ENCODE results near the gene SPOCK2.

The SPOCK2 gene

GRCh38 chr10:72062382-72062781, 26.0 kb downstream of the SPOCK2 start:
- no peak overlapping the region for H3K4me3 ChIP-seq (ENCODE audit: low read depth, low read length)
- no peak for DNase-seq (ENCODE audit: low read depth)

GRCh38 chr10:72061930-72062329, 26.4 kb downstream of the SPOCK2 start:
- DNase-seq (ENCODE audit: low read depth), result no peak

GRCh38 chr10:72061491-72061890, 26.9 kb downstream of the SPOCK2 start:
- no peak for DNase-seq (ENCODE audit: low read depth)
- no peak overlapping the region for H3K4me3 ChIP-seq (ENCODE audit: low read depth, low read length)

More at GRCh38 chr10:72061930-72062329, 26.4 kb downstream of the SPOCK2 start:
- no peak overlapping the region for H3K4me3 ChIP-seq (ENCODE audit: low read depth, low read length)

- no peak overlapping the region for H3K4me3 ChIP-seq (ENCODE audit: low read depth, low read length)
- no peak for DNase-seq (ENCODE audit: low read depth)
Measured at GRCh38 chr10:72059843-72060822, 28.2 kb downstream of the SPOCK2 start.

- H3K4me3 ChIP-seq (ENCODE audit: low read depth, low read length), result no peak overlapping the region
- DNase-seq (ENCODE audit: low read depth), result no peak
Measured at GRCh38 chr10:72058989-72059842, 29.1 kb downstream of the SPOCK2 start.

GRCh38 chr10:72058347-72058898, 29.9 kb downstream of the SPOCK2 start:
- DNase-seq (ENCODE audit: low read depth), result no peak
- H3K4me3 ChIP-seq (ENCODE audit: low read depth, low read length), result no peak overlapping the region

- H3K4me3 ChIP-seq (ENCODE audit: low read depth, low read length), result no peak overlapping the region
- DNase-seq (ENCODE audit: low read depth), result no peak
Measured at GRCh38 chr10:72056932-72057751, 31.2 kb downstream of the SPOCK2 start.

GRCh38 chr10:72056113-72056512, 32.2 kb downstream of the SPOCK2 start:
- DNase-seq (ENCODE audit: low read depth), result no peak

GRCh38 chr10:72053690-72054089, 34.7 kb downstream of the SPOCK2 start:
- H3K4me3 ChIP-seq (ENCODE audit: low read depth, low read length), result no peak overlapping the region
- DNase-seq (ENCODE audit: low read depth), result no peak

More at GRCh38 chr10:72056113-72056512, 32.2 kb downstream of the SPOCK2 start:
- H3K4me3 ChIP-seq (ENCODE audit: low read depth, low read length), result no peak overlapping the region

GRCh38 chr10:72050873-72051272, 37.5 kb downstream of the SPOCK2 start:
- no peak overlapping the region for H3K4me3 ChIP-seq (ENCODE audit: low read depth, low read length)
- DNase-seq (ENCODE audit: low read depth), result no peak

- no peak for DNase-seq (ENCODE audit: low read depth)
- no peak overlapping the region for H3K4me3 ChIP-seq (ENCODE audit: low read depth, low read length)
Measured at GRCh38 chr10:72049969-72050781, 38.2 kb downstream of the SPOCK2 start.

- no peak overlapping the region for H3K4me3 ChIP-seq (ENCODE audit: low read depth, low read length)
- no peak for DNase-seq (ENCODE audit: low read depth)
Measured at GRCh38 chr10:72049472-72049871, 38.9 kb downstream of the SPOCK2 start.

- peak; percentile 62 for DNase-seq (ENCODE audit: low read depth)
- no peak overlapping the region for H3K4me3 ChIP-seq (ENCODE audit: low read depth, low read length)
Measured at GRCh38 chr10:72048450-72049124, 39.8 kb downstream of the SPOCK2 start.

- no peak for DNase-seq (ENCODE audit: low read depth)
Measured at GRCh38 chr10:72045586-72045985, 42.8 kb downstream of the SPOCK2 start.

GRCh38 chr10:72044417-72045041, 43.8 kb downstream of the SPOCK2 start:
- no peak overlapping the region for H3K4me3 ChIP-seq (ENCODE audit: low read depth, low read length)
- DNase-seq (ENCODE audit: low read depth), result no peak

More at GRCh38 chr10:72045586-72045985, 42.8 kb downstream of the SPOCK2 start:
- no peak overlapping the region for H3K4me3 ChIP-seq (ENCODE audit: low read depth, low read length)

- DNase-seq (ENCODE audit: low read depth), result no peak
- H3K4me3 ChIP-seq (ENCODE audit: low read depth, low read length), result no peak overlapping the region
Measured at GRCh38 chr10:72043016-72043834, 45.1 kb downstream of the SPOCK2 start.
